Thyroid gland (tissue), 4 donors: ENCODE data around the gene COA5.

Experiments
- CTCF ChIP-seq, 6 experiments: fragments of 200-600 bp in 3 of 6; fragments of 450-650 bp in 3 of 6; sonication (generic) in 3 of 6; IDR thresholded peaks; one replicate each; pipeline ENCODE4 v1.5.1; 2016 to 2019; ENCODE audit warnings: antibody characterized with exemption in 6 of 6, mild to moderate bottlenecking in 2 of 6, inconsistent platforms in 1 of 6, moderate library complexity in 1 of 6
- POLR2A ChIP-seq, 2 donors: fragments of 450-650 bp; IDR thresholded peaks; one replicate each; pipeline ENCODE4 v1.6.1; 2017; ENCODE audit warnings: antibody characterized with exemption in 2 of 2, mild to moderate bottlenecking in 2 of 2, moderate library complexity in 1 of 2

GRCh38 chr2:98577313-98577712 is 31.0 kb downstream of the COA5 start:
- TF ChIP-seq CTCF (IDR thresholded peaks at IDR 0.05) (no peak), POLR2A (IDR thresholded peaks at IDR 0.05) (no peak)
